Measurements from ENCODE around the gene NCAPD2.

NCAPD2 gene

DNA sequence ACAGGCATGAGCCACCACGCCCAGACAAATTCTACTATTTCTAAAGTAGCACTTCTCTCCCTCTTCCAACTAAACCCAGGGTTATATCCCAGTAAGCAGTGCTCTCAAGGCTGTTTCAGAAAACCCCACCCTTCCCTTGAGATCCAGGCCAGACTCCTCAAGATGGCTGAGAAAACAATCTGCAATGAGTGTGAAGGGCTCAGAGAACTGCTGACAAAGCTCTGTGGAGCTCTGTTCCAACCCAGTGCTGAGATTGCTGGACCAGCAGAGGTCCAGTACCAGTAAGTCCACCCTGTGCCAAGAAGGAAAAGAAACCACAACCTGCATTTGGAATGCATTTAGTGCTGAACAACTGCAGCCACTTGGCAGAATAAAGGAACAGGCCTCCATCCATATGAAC is 65.6 kb downstream of the NCAPD2 start:
- TF ChIP-seq MAX (IDR thresholded peaks at IDR 0.05; ENCODE audit: low read depth, low read length) (no peak), CTCF (IDR thresholded peaks at IDR 0.05; ENCODE audit: low read depth, low read length) (no peak), POLR2A (IDR thresholded peaks at IDR 0.05; ENCODE audit: extremely low read depth, insufficient read length) (no peak)
- no peak overlapping the region for H3K4me3 ChIP-seq (ENCODE audit: low read depth, low read length)
- no peak for DNase-seq (ENCODE audit: low read depth)

GRCh38 chr12:6560501-6561205 is 66.8 kb downstream of the NCAPD2 start:
- TF ChIP-seq MYC (IDR thresholded peaks at IDR 0.05; ENCODE audit: low read depth, low read length) (no peak), CTCF (IDR thresholded peaks at IDR 0.05; ENCODE audit: low read depth, low read length) (no peak), MAX (IDR thresholded peaks at IDR 0.05; ENCODE audit: low read depth, low read length) (no peak), POLR2A (IDR thresholded peaks at IDR 0.05; ENCODE audit: extremely low read depth, insufficient read length) (no peak)
- H3K4me3 ChIP-seq (ENCODE audit: low read depth, low read length): no peak overlapping the region
- no peak for DNase-seq (ENCODE audit: low read depth)

GRCh38 chr12:6562881-6563280 is 69.0 kb downstream of the NCAPD2 start:
- no peak for TF ChIP-seq MAX (IDR thresholded peaks at IDR 0.05; ENCODE audit: low read depth, low read length)
- no peak for TF ChIP-seq MYC (IDR thresholded peaks at IDR 0.05; ENCODE audit: low read depth, low read length)
- no peak for TF ChIP-seq CTCF (IDR thresholded peaks at IDR 0.05; ENCODE audit: low read depth, low read length)
- no peak for TF ChIP-seq POLR2A (IDR thresholded peaks at IDR 0.05; ENCODE audit: extremely low read depth, insufficient read length)
- DNase-seq (ENCODE audit: low read depth): no peak
- no peak overlapping the region for H3K4me3 ChIP-seq (ENCODE audit: low read depth, low read length)

- DNase-seq (ENCODE audit: low read depth): peak; percentile 68
- peak; percentile 86 for TF ChIP-seq CTCF (IDR thresholded peaks at IDR 0.05; ENCODE audit: low read depth, low read length)
- TF ChIP-seq MYC (IDR thresholded peaks at IDR 0.05; ENCODE audit: low read depth, low read length): no peak
Measured at GRCh38 chr12:6563448-6564050, 69.6 kb downstream of the NCAPD2 start.

GRCh38 chr12:6567112-6567670 is 73.3 kb downstream of the NCAPD2 start:
- no peak for TF ChIP-seq MYC (IDR thresholded peaks at IDR 0.05; ENCODE audit: low read depth, low read length)
- TF ChIP-seq POLR2A (IDR thresholded peaks at IDR 0.05; ENCODE audit: extremely low read depth, insufficient read length): no peak
- no peak for TF ChIP-seq CTCF (IDR thresholded peaks at IDR 0.05; ENCODE audit: low read depth, low read length)
- no peak for TF ChIP-seq MAX (IDR thresholded peaks at IDR 0.05; ENCODE audit: low read depth, low read length)
- DNase-seq (ENCODE audit: low read depth): peak; percentile 52

More at GRCh38 chr12:6563448-6564050, 69.6 kb downstream of the NCAPD2 start:
- no peak overlapping the region for H3K4me3 ChIP-seq (ENCODE audit: low read depth, low read length)

More at GRCh38 chr12:6567112-6567670, 73.3 kb downstream of the NCAPD2 start:
- peak overlapping the region; percentile 99 for H3K4me3 ChIP-seq (ENCODE audit: low read depth, low read length)
